Lower leg skin (tissue), 4 donors: ENCODE measurements around the gene MRPL3. TPM values are rescaled to one million over a fixed set of nuclear protein-coding genes. Genes with fewer than 3 reads are reported as not detected.

ENCODE experiments used
- DNase-seq, 2 donors: peaks; one replicate each; pipeline ENCODE4 v3.0.0-alpha.2; 2019; ENCODE audit warnings: low spot score in 2 of 2
- H3K4me3 ChIP-seq: fragments of 200-600 bp; sonication (generic); 2 replicates; pipeline ENCODE4 v1.5.1; 2017; ENCODE audit warnings: mild to moderate bottlenecking, low read depth; ENCODE audit not compliant: poor library complexity, severe bottlenecking
- CTCF ChIP-seq, 3 donors: fragments of 450-650 bp; IDR thresholded peaks; one replicate each; pipeline ENCODE4 v1.5.1; 2016; ENCODE audit warnings: antibody characterized with exemption in 3 of 3, mild to moderate bottlenecking in 3 of 3, moderate library complexity in 2 of 3
- POLR2A ChIP-seq, 2 donors: fragments of 450-650 bp; IDR thresholded peaks; one replicate each; pipeline ENCODE4 v1.6.1; 2016 to 2017; ENCODE audit warnings: antibody characterized with exemption in 2 of 2, mild to moderate bottlenecking in 1 of 2, moderate library complexity in 1 of 2
- WGBS, 2 donors: methylation state at CpG; one replicate each; pipeline ENCODE4 v1.1.5; 2018; 5-methylcytosine and 5-hydroxymethylcytosine counted together
- intact Hi-C: fragments of 100-400 bp; cut with DNase I; formaldehyde crosslinking; loops from one replicate; pipeline ENCODE4 v1.15.0; 2023; ENCODE audit warnings: low total_unique reads
- total RNA-seq, 4 donors: library from RNA; depleted of rRNA; stranded (reverse); fragments of >200 nt; gene quantifications; one replicate each; pipeline ENCODE4 v1.1.0, GENCODE V29; 2016

MRPL3 gene
- 10 to 100 TPM; 37.8 to 60.0 (median 55.1) TPM for total RNA-seq

- H3K4me3 ChIP-seq = peak within 1 kb of the TSS; percentile 86
- WGBS, 2 donors = 1 to 2% methylated on average over 42 to 47 of the region's 47 CpGs
- intact Hi-C loops = no loop called here
- DNase-seq = peak; percentile 75 to 96
- no peak for TF ChIP-seq CTCF (IDR thresholded peaks at IDR 0.05)
- no peak for TF ChIP-seq POLR2A (IDR thresholded peaks at IDR 0.05)
Observed at GRCh38 chr3:131502530-131503319, at the start of gene MRPL3. TSS of gene MRPL3 (minus strand) at chr3:131502971. CDS start at chr3:131502821, 150 bp downstream.

DNA sequence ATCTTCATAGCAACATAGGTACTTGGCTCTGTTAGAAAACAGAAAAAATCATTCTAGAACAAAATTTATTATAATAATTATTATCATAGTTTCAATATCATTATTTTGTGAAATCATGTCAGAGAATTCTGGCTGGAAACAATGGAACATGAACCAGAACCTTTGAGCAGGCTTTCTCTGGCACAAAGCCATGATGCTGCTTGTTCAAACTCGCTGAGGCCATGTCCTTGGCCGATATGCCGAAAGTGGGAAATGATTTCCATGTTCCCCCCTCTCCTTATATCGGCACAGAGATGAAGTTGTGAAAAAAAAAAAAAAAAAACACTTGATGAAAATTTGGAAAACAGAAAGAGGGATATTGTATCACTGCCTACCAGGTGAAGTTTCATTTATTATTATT, 49.0 kb upstream of the MRPL3 start:
- intact Hi-C loops = no loop called here
- WGBS, 2 donors = 36% methylated on average over 4 of the region's 4 CpGs
- TF ChIP-seq POLR2A (IDR thresholded peaks at IDR 0.05) = no peak
- TF ChIP-seq CTCF (IDR thresholded peaks at IDR 0.05) = no peak
- H3K4me3 ChIP-seq = no peak overlapping the region
- no peak for DNase-seq

- WGBS, 2 donors = 43 to 70% methylated on average over 4 of the region's 4 CpGs
Observed at GRCh38 chr3:131550562-131551465, 48.0 kb upstream of the MRPL3 start.

GRCh38 chr3:131549340-131549739, 46.6 kb upstream of the MRPL3 start:
- intact Hi-C loops = no loop called here
- WGBS, 2 donors = 88 to 98% methylated on average over 1 of the region's 1 CpG
- TF ChIP-seq POLR2A (IDR thresholded peaks at IDR 0.05) (no peak), CTCF (IDR thresholded peaks at IDR 0.05) (no peak)
- no peak for DNase-seq
- no peak overlapping the region for H3K4me3 ChIP-seq

More at GRCh38 chr3:131550562-131551465, 48.0 kb upstream of the MRPL3 start:
- no peak for DNase-seq
- no peak for TF ChIP-seq CTCF (IDR thresholded peaks at IDR 0.05)
- no peak for TF ChIP-seq POLR2A (IDR thresholded peaks at IDR 0.05)
- H3K4me3 ChIP-seq = no peak overlapping the region
- intact Hi-C loops = no loop called here

DNA sequence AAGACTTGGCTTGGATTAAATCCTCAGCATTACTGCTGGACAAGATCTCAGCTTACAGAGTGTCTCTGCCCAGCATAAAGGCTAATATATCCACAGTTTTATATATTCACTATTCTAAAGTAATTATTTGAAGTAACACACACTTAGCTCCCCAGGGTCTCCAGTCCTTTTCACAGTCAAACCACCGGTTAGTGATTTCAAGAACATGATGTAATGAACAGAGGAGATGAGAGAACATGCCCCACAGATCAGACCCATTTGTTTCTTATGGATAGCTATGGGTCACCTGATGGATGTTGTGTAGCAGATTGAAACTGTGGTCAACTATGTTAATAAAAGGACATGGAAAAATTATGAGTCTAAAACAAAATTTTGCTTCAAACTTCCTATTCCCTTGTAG, 44.8 kb upstream of the MRPL3 start:
- H3K4me3 ChIP-seq = no peak overlapping the region
- DNase-seq = no peak
- no peak for TF ChIP-seq CTCF (IDR thresholded peaks at IDR 0.05)
- TF ChIP-seq POLR2A (IDR thresholded peaks at IDR 0.05) = no peak
- intact Hi-C loops = no loop called here
- WGBS, 2 donors = 81 to 97% methylated on average over 1 of the region's 1 CpG
